ENCODE data around the gene EDN2.

Gene EDN2

DNA sequence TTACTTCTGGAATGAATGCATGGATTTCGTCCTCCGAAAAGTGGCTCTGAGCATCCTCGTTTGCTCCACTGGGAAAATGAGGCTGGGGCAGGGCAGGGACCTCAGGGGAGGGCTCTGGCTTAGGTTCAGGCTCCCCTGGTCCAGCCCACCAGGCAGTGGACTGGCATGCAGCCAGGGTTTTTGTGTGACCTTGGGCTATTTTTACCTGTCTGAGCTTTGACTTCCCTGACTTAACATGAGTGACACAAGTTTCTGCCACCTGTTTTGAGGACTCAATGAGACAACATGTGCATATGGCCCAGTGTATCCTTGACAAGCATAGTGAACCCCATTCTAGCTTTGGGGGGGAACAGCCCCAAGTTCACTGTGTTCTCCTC is 32.6 kb upstream of the EDN2 start:
- no peak for DNase-seq (ENCODE audit: low spot score)

DNA sequence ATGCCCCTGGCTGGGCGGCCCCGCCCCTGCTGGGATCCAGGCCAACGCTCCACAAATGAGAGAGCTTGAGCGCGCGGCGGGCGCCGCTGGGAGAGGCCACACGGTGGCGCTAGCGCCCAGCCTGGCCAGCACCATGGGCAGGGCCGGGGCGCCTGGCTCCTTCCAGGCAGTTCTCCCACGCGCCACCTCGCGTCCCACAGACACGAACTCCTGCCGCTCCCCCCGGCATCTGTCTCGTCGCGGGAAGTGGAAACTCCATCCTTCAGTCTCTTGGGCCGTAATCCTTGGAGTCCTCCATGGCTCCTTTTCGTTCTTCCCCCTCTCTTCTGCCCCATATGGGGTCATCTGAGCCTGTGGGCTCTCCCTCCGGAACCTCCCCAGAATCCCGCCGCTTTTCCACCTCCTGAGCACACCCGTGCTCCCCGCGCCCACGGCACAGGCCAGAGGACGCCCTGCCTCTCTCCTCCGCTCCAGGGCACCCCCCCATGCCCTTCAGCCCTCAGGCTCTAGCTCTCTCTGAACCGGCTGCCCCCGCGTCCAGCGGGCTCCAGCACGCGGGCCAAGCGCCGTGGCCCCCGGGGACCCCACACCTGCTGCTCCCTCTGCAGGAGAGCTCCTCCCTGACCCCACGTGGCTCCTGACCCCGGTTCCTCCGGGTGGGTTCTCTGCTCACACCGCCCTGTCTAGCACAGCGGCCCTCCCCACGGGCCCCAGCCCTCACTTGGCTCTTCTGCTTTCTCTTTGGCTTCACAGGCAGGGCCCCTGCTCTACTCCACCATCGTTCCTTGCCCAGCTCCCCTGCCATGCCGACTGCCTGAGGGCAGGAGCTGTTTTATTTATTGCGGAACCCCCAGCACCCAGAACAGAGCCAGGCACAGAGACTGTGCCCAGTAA is 31.9 kb upstream of the EDN2 start:
- peak; percentile 97 for DNase-seq (ENCODE audit: low spot score)

DNA sequence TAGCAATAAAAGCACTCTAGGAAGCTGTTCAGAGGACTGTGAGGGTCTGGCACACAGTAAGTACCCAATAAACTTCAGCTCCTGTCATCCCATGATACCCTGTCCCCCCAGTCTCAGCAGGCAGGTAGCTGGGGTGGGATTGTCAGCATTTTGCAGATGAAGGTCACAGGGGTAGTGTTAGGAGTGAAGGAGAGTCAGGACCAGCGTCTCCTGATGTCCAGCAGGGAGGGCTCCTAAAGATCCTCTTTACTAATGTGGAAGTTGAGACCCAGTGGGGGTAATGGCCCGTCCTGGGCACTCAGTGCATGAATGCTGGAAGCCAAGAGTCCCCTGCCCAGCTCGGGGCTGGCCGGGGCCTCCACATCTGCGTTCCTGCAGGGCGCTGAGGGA is 31.3 kb upstream of the EDN2 start:
- no peak for DNase-seq (ENCODE audit: low spot score)

- no peak for DNase-seq (ENCODE audit: low spot score)
Measured at GRCh38 chr1:41515131-41515678, 30.7 kb upstream of the EDN2 start.

GRCh38 chr1:41514381-41514780 is 29.9 kb upstream of the EDN2 start:
- DNase-seq (ENCODE audit: low spot score): no peak

DNA sequence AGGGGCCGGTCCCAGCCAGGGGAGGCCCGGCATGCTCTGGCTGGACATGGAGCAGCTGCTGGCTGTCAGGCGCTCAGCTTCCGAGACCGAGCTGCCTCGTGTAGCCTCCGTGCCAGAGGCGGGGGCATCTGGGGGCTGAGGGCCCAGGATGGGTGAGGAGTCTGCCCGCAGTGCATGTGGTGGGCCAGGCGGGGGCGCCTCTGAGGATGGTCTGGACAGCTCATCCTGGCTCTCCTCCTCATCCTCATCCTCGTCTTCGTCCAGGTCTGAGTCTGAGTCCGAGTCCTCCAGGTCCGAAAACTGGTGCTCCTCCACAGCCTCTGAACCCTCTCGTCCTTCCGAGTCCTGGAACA is 28.9 kb upstream of the EDN2 start:
- DNase-seq (ENCODE audit: low spot score): peak; percentile 53

- DNase-seq (ENCODE audit: low spot score): no peak
Measured at GRCh38 chr1:41512701-41513382, 28.4 kb upstream of the EDN2 start.

GRCh38 chr1:41511239-41511540 is 26.7 kb upstream of the EDN2 start:
- no peak for DNase-seq (ENCODE audit: low spot score)

- no peak for DNase-seq (ENCODE audit: low spot score)
Measured at GRCh38 chr1:41510531-41511238, 26.2 kb upstream of the EDN2 start.

- DNase-seq (ENCODE audit: low spot score): no peak
Measured at GRCh38 chr1:41509270-41509671, 24.8 kb upstream of the EDN2 start.

GRCh38 chr1:41508290-41508689 is 23.8 kb upstream of the EDN2 start:
- no peak for DNase-seq (ENCODE audit: low spot score)

GRCh38 chr1:41507836-41508235 is 23.4 kb upstream of the EDN2 start:
- no peak for DNase-seq (ENCODE audit: low spot score)

GRCh38 chr1:41507110-41507720 is 22.7 kb upstream of the EDN2 start:
- peak; percentile 47 for DNase-seq (ENCODE audit: low spot score)

GRCh38 chr1:41504114-41505035 is 19.9 kb upstream of the EDN2 start:
- DNase-seq (ENCODE audit: low spot score): peak; percentile 74

- no peak for DNase-seq (ENCODE audit: low spot score)
Measured at GRCh38 chr1:41503538-41504113, 19.1 kb upstream of the EDN2 start.

DNA sequence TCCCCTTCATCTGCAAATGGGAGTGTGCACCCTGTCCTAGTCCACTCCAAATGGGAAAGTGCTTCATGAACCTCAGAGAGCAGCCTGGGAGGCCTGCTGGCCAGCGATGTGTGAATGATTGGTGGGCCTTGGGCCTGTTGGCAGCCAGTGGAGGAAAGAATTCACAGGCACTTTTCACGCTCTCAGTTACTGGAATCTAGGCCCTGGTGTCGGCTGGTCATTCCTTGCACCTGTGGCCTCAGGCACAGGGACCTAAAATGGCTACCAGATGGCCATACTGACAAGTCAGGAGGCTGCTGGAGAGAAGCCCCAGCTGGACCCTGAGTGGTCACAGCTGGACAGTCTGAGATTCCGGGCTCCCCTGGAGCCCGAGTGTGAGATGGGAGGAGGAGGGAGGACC is 18.4 kb upstream of the EDN2 start:
- DNase-seq (ENCODE audit: low spot score): no peak

GRCh38 chr1:41501581-41501980 is 17.1 kb upstream of the EDN2 start:
- DNase-seq (ENCODE audit: low spot score): peak; percentile 62

- DNase-seq (ENCODE audit: low spot score): no peak
Measured at GRCh38 chr1:41500781-41501518, 16.5 kb upstream of the EDN2 start.

DNA sequence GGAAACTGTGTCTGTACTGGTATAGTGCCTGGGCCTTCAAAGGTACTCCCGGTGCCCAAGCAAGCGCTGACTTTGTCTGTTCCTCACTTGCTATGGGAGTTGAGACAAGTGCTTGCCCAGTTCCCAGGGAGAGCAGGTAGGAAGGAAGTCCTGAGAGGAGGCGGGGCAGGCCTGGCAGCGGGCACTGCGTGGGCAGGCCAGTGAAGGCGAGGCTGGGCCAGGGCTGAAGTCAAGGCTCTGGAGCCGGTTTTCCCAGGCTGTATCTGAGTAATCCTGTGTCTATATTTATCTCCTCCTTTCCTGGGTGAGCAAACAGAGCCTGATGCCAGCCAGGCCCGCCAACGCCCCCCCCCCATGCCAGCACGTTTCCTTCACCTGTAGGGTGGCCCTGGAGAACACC is 15.9 kb upstream of the EDN2 start:
- DNase-seq (ENCODE audit: low spot score): no peak

- DNase-seq (ENCODE audit: low spot score): no peak
Measured at GRCh38 chr1:41499591-41499990, 15.1 kb upstream of the EDN2 start.
